Dedifferentiated amniotic fluid mesenchymal stem cell (primary cell): ENCODE data around the gene TRAF1.

Experiments used
- DNase-seq: peaks from one replicate; pipeline ENCODE4 v3.0.0-alpha.2; 2016; ENCODE audit errors: extremely low spot score

The TRAF1 gene

GRCh38 chr9:120910643-120911042 lies 16.0 kb downstream of the TRAF1 start:
- no peak for DNase-seq

- no peak for DNase-seq
Measured at GRCh38 chr9:120909904-120910303, 16.7 kb downstream of the TRAF1 start.

- no peak for DNase-seq
Measured at GRCh38 chr9:120905315-120906164, 21.1 kb downstream of the TRAF1 start.

- no peak for DNase-seq
Measured at GRCh38 chr9:120904978-120905301, 21.7 kb downstream of the TRAF1 start.

- DNase-seq, result no peak
Measured at GRCh38 chr9:120904061-120904977, 22.3 kb downstream of the TRAF1 start.

GRCh38 chr9:120902569-120903535 lies 23.7 kb downstream of the TRAF1 start:
- DNase-seq, result no peak

GRCh38 chr9:120901755-120902568 lies 24.6 kb downstream of the TRAF1 start:
- no peak for DNase-seq

GRCh38 chr9:120900824-120901223 lies 25.8 kb downstream of the TRAF1 start:
- no peak for DNase-seq

GRCh38 chr9:120899490-120900068 lies 27.0 kb downstream of the TRAF1 start:
- no peak for DNase-seq

- no peak for DNase-seq
Measured at GRCh38 chr9:120898396-120898795, 28.2 kb downstream of the TRAF1 start.

GRCh38 chr9:120895951-120896350 lies 30.6 kb downstream of the TRAF1 start:
- DNase-seq, result no peak

- no peak for DNase-seq
Measured at GRCh38 chr9:120894321-120895148, 32.1 kb downstream of the TRAF1 start.

GRCh38 chr9:120893611-120894307 lies 32.8 kb downstream of the TRAF1 start:
- no peak for DNase-seq

GRCh38 chr9:120892748-120893610 lies 33.6 kb downstream of the TRAF1 start:
- DNase-seq, result no peak

GRCh38 chr9:120891884-120892747 lies 34.5 kb downstream of the TRAF1 start:
- no peak for DNase-seq

- no peak for DNase-seq
Measured at GRCh38 chr9:120891245-120891883, 35.2 kb downstream of the TRAF1 start.
